Ectodermal cell (in vitro differentiated cells): ENCODE measurements around the gene SESTD1.

Source experiments
- H3K27ac ChIP-seq: 2 replicates; pipeline ENCODE4 v1.7.0; 2013; ENCODE audit warnings: mild to moderate bottlenecking, low read depth, low read length; ENCODE audit not compliant: insufficient read depth, poor library complexity, severe bottlenecking
- H3K27me3 ChIP-seq: 2 replicates; pipeline ENCODE4 v1.7.0; 2013; ENCODE audit warnings: mild to moderate bottlenecking, low read length; ENCODE audit not compliant: insufficient read depth, control insufficient read depth, poor library complexity, severe bottlenecking
- H3K36me3 ChIP-seq: one replicate; pipeline ENCODE4 v1.7.0; 2013; ENCODE audit warnings: low read length; ENCODE audit not compliant: control insufficient read depth, insufficient read depth
- H3K4me1 ChIP-seq: one replicate; pipeline ENCODE4 v1.7.0; 2013; ENCODE audit warnings: low read length; ENCODE audit not compliant: control insufficient read depth, insufficient read depth
- H3K4me3 ChIP-seq: 2 replicates; pipeline ENCODE4 v1.7.0; 2013; ENCODE audit warnings: low read depth, low read length, control low read depth; ENCODE audit not compliant: insufficient read depth
- H3K9me3 ChIP-seq: 2 replicates; pipeline ENCODE4 v1.7.0; 2013; ENCODE audit warnings: mild to moderate bottlenecking, low read length, moderate library complexity; ENCODE audit not compliant: control insufficient read depth
- WGBS, 2 experiments: methylation state at CpG; one replicate each; pipeline ENCODE4 v1.1.7; 2013; ENCODE audit warnings: missing lambda C conversion rate in 2 of 2; 5-methylcytosine and 5-hydroxymethylcytosine counted together

Gene SESTD1

DNA sequence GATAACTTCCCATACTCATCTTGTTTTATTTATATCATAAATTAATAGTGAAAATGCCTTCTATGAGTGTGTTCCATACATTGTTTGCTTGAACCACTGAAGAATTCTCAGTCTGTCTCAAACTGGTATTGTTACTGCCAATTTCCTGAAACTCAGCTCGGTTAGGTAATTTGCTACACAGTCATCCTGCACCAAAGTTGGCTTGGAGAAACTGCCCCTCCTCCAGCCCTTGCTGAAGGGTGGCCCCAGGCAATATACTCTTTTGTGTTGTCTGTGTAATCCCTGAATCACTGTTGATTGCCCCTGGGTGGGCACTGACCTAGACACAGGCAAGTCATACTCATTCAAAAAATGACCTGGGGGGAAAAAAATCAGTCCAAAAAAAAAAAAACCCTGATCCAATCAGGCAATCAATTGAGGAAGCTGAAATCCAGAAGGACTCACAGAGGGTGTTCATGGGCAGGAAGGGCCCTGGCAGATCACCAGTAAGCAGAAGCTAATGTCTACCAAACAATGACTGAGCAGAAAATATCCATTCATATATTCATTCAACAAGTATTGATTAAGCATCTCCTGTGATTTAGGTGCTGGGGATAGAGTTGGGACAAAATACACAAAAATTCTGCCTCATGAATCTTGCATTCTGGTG, 3.8 kb upstream of the SESTD1 start:
- Histone ChIP-seq H3K27ac (no peak overlapping the region), H3K9me3 (no peaks in the 10 kb centered on the region), H3K4me3 (no peak overlapping the region), H3K4me1 (peaks cover 4% of the 10 kb centered on the region), H3K27me3 (no peaks in the 10 kb centered on the region), H3K36me3 (no peaks in the 10 kb centered on the region)
- 36 to 43% methylated on average over 1 of the region's 1 CpG for WGBS, 2 experiments

DNA sequence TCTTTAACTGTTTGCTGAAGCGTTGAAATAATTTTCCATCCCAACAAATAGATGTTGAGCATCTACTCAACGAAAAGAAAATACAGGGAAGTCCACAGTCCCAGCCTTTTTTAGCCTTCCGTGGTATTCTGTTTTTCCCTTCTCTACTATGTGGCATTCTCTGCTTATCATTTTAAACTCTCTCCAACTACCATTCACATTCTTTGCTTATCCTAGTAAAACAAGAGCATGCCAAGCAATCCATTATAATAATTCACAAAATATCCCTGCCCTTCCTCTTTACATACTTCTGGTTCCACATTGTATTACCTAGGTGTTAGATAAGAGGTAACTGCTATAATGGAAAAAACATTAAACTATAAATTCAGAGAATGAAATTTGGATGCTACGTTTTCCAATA, 1.6 kb upstream of the SESTD1 start:
- Histone ChIP-seq H3K4me1 (no peaks in the 10 kb centered on the region), H3K36me3 (no peaks in the 10 kb centered on the region), H3K27me3 (no peaks in the 10 kb centered on the region), H3K9me3 (no peaks in the 10 kb centered on the region), H3K27ac (no peak overlapping the region), H3K4me3 (no peak overlapping the region)
- WGBS, 2 experiments = 87 to 91% methylated on average over 3 to 4 of the region's 4 CpGs

DNA sequence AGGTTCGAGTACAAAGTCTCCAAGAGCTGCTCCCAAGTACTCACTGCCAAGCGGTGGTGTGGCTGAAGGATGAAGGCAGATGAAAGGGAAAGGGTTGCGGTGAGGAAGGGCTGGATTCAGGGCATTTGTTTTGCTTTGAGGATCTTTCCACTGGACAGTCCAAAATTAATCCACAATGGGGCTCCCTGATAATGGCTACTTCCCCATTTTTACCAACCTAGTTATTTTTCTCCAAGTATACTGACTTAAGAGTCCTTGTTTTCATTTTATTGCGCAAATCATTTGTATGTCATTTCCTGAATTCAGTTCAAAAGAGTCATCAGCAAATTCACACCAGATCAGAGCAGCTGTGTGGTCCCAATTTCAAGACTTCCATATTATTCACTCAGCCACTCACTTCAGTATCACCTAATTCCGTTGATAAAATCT, 464 bp upstream of the SESTD1 start:
- Histone ChIP-seq H3K4me3 (peak overlapping the region; percentile 90), H3K9me3 (no peaks in the 10 kb centered on the region), H3K4me1 (no peaks in the 10 kb centered on the region), H3K36me3 (no peaks in the 10 kb centered on the region), H3K27ac (no peak overlapping the region), H3K27me3 (no peaks in the 10 kb centered on the region)
- 64 to 70% methylated on average over 5 of the region's 5 CpGs for WGBS, 2 experiments

GRCh38 chr2:179263446-179264367, 925 bp downstream of the SESTD1 start:
- Histone ChIP-seq H3K36me3 (no peaks in the 10 kb centered on the region), H3K27me3 (no peaks in the 10 kb centered on the region), H3K27ac (peak overlapping the region; percentile 72), H3K9me3 (no peaks in the 10 kb centered on the region), H3K4me3 (peak overlapping the region; percentile 90), H3K4me1 (no peaks in the 10 kb centered on the region)
- 1% methylated on average over 62 of the region's 62 CpGs for WGBS, 2 experiments

- no peak overlapping the region for H3K27ac ChIP-seq
- no peaks in the 10 kb centered on the region for H3K36me3 ChIP-seq
- WGBS, 2 experiments = 63% methylated on average over 2 to 4 of the region's 4 CpGs
- H3K27me3 ChIP-seq = no peaks in the 10 kb centered on the region
- H3K4me3 ChIP-seq = peak overlapping the region; percentile 90
- no peaks in the 10 kb centered on the region for H3K4me1 ChIP-seq
- H3K9me3 ChIP-seq = no peaks in the 10 kb centered on the region
Measured at GRCh38 chr2:179263015-179263414, 1.6 kb downstream of the SESTD1 start.

- Histone ChIP-seq H3K9me3 (no peaks in the 10 kb centered on the region), H3K27ac (no peak overlapping the region), H3K36me3 (no peaks in the 10 kb centered on the region), H3K27me3 (no peaks in the 10 kb centered on the region), H3K4me3 (no peak overlapping the region), H3K4me1 (no peaks in the 10 kb centered on the region)
- WGBS, 2 experiments = 80 to 83% methylated on average over 1 of the region's 3 CpGs
Measured at GRCh38 chr2:179262077-179262660, 2.5 kb downstream of the SESTD1 start.

- 100% methylated on average over 1 to 2 of the region's 2 CpGs for WGBS, 2 experiments
- Histone ChIP-seq H3K27me3 (no peaks in the 10 kb centered on the region), H3K9me3 (no peaks in the 10 kb centered on the region), H3K4me1 (no peaks in the 10 kb centered on the region), H3K4me3 (no peak overlapping the region), H3K27ac (no peak overlapping the region), H3K36me3 (no peaks in the 10 kb centered on the region)
Measured at GRCh38 chr2:179261151-179261825, 3.3 kb downstream of the SESTD1 start.

GRCh38 chr2:179260224-179260623, 4.4 kb downstream of the SESTD1 start:
- Histone ChIP-seq H3K27me3 (no peaks in the 10 kb centered on the region), H3K36me3 (no peaks in the 10 kb centered on the region), H3K4me1 (no peaks in the 10 kb centered on the region), H3K9me3 (no peaks in the 10 kb centered on the region), H3K27ac (no peak overlapping the region), H3K4me3 (no peak overlapping the region)
- 86 to 96% methylated on average over 3 of the region's 3 CpGs for WGBS, 2 experiments

DNA sequence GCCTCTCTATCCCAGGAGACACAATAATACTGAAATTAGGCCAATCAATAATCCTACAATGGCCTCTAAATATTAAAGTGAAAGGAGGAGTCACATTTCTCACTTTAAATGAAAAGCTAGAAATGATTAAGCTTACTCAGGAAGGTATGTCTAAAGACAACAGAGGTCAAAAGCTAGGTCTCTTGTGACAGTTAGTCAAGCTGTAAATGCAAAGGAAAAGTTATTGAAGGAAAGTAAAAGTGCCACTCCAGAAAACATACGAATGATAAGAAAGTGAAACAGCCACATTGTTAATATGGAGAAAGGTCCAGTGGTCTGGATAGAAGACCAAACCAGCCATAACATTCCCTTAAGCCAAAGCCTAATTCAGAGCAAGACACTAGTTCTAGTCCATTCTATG, 9.5 kb downstream of the SESTD1 start:
- 100% methylated on average over 1 of the region's 1 CpG for WGBS, 2 experiments
- H3K27ac ChIP-seq = no peak overlapping the region
- H3K36me3 ChIP-seq = no peaks in the 10 kb centered on the region

GRCh38 chr2:179253226-179253625, 11.4 kb downstream of the SESTD1 start:
- Histone ChIP-seq H3K27me3 (no peaks in the 10 kb centered on the region), H3K9me3 (no peaks in the 10 kb centered on the region), H3K36me3 (no peaks in the 10 kb centered on the region), H3K27ac (no peak overlapping the region), H3K4me1 (no peaks in the 10 kb centered on the region), H3K4me3 (no peak overlapping the region)
- no CpG with 5 or more reads among the region's 1 CpG for WGBS, 2 experiments

More for the DNA sequence above, 9.5 kb downstream of the SESTD1 start:
- Histone ChIP-seq H3K4me1 (no peaks in the 10 kb centered on the region), H3K27me3 (no peaks in the 10 kb centered on the region), H3K4me3 (no peak overlapping the region), H3K9me3 (no peaks in the 10 kb centered on the region)
